Epithelial cell of esophagus (primary cell): Measurements from ENCODE around the gene ATP8B4.

Source experiments
- DNase-seq: peaks from one replicate; pipeline ENCODE4 v3.0.0; 2010; ENCODE audit warnings: low read depth
- H3K4me3 ChIP-seq: 2 replicates; pipeline ENCODE4 v1.5.1; 2011; ENCODE audit warnings: mild to moderate bottlenecking, low read length, control low read depth
- TF ChIP-seq, protein P1 (sequence below): IDR thresholded peaks from 2 replicates; pipeline ENCODE4 v1.5.1; 2011; ENCODE audit warnings: low read depth, mild to moderate bottlenecking, low read length, control low read depth, inconsistent platforms; ENCODE audit not compliant: insufficient read depth; ENCODE audit errors: missing control alignments

Gene ATP8B4

GRCh38 chr15:49901321-49901720, 217.7 kb downstream of the ATP8B4 start:
- no peak for DNase-seq
- TF ChIP-seq, protein P1, sequence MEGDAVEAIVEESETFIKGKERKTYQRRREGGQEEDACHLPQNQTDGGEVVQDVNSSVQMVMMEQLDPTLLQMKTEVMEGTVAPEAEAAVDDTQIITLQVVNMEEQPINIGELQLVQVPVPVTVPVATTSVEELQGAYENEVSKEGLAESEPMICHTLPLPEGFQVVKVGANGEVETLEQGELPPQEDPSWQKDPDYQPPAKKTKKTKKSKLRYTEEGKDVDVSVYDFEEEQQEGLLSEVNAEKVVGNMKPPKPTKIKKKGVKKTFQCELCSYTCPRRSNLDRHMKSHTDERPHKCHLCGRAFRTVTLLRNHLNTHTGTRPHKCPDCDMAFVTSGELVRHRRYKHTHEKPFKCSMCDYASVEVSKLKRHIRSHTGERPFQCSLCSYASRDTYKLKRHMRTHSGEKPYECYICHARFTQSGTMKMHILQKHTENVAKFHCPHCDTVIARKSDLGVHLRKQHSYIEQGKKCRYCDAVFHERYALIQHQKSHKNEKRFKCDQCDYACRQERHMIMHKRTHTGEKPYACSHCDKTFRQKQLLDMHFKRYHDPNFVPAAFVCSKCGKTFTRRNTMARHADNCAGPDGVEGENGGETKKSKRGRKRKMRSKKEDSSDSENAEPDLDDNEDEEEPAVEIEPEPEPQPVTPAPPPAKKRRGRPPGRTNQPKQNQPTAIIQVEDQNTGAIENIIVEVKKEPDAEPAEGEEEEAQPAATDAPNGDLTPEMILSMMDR = no peak
- no peak overlapping the region for H3K4me3 ChIP-seq

GRCh38 chr15:49900903-49901235, 218.2 kb downstream of the ATP8B4 start:
- no peak for DNase-seq

DNA sequence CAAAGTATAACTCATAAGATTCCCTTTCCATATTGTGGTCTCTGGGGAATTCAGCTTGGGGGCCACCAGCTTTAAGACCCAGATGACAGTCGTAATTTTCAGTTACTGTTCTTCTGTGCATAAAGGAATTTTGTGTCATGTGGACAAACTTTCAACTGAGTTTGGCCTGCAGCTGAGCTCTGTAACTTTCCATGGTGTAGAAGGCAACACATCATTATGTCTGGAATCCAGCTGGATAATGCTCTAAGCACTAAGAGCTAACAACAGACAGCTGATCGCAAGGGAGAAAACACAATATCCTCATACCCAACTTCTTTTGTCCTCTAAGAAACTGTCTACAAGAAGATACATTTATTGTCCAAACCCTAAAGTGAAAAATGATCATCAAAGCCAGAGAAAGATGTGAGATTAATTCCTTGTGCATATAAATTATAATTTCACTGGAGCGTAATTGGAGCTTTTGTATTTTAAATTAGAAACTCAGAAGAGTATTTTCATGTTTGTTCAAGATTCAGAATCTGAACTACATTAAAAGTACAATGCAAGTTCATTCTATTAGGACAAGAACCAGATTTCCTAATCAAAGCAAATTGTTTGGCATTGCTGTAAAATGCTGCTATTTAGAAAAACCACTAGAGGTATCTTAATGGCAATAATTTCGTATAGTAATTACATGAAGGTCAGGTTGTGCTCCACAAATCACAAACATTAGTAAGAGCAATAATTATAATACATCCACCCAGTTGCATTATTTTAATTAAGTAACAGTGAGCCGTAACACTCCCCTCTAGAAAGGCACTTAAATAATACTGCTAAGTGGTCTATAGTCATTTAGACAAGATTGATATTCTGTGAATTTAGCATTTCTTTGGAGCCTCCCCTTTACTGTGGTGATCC, 218.8 kb downstream of the ATP8B4 start:
- H3K4me3 ChIP-seq = no peak overlapping the region
- no peak for DNase-seq

More at GRCh38 chr15:49900903-49901235, 218.2 kb downstream of the ATP8B4 start:
- TF ChIP-seq, protein P1 = no peak
- H3K4me3 ChIP-seq = no peak overlapping the region

GRCh38 chr15:49898575-49899283, 220.3 kb downstream of the ATP8B4 start:
- no peak for DNase-seq
- no peak overlapping the region for H3K4me3 ChIP-seq
- TF ChIP-seq, protein P1 = no peak

More for the DNA sequence above, 218.8 kb downstream of the ATP8B4 start:
- TF ChIP-seq, protein P1 = no peak

- no peak for DNase-seq
- TF ChIP-seq, protein P1 = no peak
- no peak overlapping the region for H3K4me3 ChIP-seq
Measured at GRCh38 chr15:49898097-49898496, 220.9 kb downstream of the ATP8B4 start.

- TF ChIP-seq, protein P1 = no peak
- DNase-seq = no peak
- no peak overlapping the region for H3K4me3 ChIP-seq
Measured at GRCh38 chr15:49895347-49896223, 223.4 kb downstream of the ATP8B4 start.
